Left renal pelvis (tissue), 4 donors: ENCODE measurements around the gene ADCY2. TPM values are rescaled to one million over a fixed set of nuclear protein-coding genes. Genes with fewer than 3 reads are reported as not detected.

Source experiments
- DNase-seq, 4 donors: peaks; one replicate each; pipeline ENCODE4 v3.0.0-alpha.2; 2013; ENCODE audit warnings: low read depth in 4 of 4, low spot score in 3 of 4
- polyA plus RNA-seq, 4 donors: library from polyadenylated mRNA; unstranded; fragments of 120-200 nt; gene quantifications; one replicate each; pipeline ENCODE4 v1.2.1, GENCODE V29; 2013; ENCODE audit not compliant: insufficient read length in 4 of 4

Gene ADCY2
- polyA plus RNA-seq, 4 donors = 4.4 to 7.7 (median 6.4) TPM

DNA sequence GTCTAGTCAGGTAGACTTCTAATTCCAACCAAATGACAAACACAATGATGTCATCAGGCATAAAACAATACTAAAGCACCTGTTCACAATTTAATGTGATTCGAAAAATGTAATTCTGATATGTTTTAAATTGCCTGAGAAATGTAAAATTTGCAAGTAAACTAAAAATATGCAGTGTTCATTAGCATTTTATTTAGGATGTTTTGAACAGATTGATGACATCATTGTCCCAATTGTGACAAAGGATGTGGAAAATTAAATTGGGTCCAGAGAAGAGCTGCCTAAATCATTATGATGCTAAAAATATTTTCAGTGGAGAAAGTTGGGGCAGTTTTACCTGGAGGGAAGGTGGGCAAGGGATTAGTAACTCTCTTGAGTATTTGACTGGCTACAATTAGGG is 368.5 kb downstream of the ADCY2 start:
- no peak for DNase-seq

DNA sequence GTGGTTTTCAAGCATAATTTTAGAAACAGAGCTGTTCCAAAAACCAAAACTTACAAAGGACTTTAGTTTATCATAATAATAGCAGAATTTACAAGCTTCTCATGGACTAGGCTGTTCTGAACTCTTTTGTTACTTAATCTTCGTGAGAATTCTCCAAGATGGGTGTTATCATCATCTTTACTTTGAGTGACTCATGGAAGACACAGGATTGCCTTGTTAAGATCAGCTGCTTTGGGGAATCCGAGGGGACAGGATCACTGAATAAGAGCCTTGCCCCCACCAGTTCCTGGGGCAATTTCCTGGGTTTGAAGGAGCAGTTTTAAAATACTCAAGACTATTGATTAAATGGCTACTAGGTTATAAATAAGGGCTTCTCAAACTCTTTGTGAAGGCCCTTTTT is 374.5 kb downstream of the ADCY2 start:
- DNase-seq = no peak

DNA sequence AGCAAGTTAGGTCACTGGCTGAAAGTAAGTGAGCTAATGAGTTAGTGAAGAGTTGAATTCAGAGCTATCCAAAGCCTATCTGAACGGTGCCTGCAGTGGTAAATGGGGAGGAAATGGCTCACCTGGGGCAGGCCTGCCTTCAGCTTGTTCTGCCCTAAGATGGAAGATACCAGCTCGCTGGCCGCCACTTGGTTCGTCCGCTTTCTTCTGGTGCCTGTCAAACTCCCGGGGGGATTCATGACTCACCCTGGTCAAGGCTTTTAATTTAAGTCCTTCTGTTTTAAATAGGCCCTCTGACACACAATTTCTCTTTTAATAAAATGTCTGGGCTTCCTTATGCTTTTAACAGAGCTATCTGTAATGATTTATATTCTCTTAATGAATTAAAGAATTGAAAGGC is 376.2 kb downstream of the ADCY2 start:
- no peak for DNase-seq

DNA sequence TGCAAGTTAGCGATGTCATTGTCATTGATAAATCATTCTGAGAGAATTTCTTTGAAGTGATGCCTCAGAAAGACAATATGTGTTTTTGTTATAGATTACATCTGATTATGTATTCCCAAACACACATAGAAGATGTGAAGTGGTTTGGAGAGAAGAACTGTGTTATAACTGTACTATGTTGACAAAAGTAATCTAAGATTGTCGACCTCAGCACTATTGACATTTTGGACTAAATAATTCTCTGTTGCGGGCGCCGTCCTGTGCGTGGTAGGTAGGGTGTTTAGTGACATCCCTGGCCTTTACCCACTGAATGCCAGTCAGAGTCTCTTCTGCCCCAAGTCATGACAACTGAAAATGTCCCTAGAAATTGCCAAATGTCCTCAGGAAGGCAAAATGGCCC is 377.2 kb downstream of the ADCY2 start:
- DNase-seq = no peak

DNA sequence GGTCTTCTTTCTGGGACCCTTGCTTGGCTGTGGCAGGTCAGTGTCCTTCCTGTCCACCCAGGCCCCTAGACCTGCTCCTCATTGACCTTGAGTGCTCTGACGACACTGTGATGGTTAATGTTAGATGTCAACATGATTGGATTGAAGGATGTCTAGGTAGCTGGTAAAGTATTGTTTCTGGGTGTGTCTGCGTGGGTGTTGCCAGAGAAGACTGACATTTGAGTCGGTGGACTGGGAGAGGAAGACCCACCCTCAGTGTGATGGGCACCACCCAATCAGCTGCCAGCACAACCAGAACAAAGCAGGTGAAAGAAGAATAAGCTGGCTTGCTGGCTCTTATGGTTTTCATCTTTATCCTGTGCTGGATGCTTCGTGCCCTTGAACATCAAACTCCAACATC is 380.5 kb downstream of the ADCY2 start:
- DNase-seq = no peak

DNA sequence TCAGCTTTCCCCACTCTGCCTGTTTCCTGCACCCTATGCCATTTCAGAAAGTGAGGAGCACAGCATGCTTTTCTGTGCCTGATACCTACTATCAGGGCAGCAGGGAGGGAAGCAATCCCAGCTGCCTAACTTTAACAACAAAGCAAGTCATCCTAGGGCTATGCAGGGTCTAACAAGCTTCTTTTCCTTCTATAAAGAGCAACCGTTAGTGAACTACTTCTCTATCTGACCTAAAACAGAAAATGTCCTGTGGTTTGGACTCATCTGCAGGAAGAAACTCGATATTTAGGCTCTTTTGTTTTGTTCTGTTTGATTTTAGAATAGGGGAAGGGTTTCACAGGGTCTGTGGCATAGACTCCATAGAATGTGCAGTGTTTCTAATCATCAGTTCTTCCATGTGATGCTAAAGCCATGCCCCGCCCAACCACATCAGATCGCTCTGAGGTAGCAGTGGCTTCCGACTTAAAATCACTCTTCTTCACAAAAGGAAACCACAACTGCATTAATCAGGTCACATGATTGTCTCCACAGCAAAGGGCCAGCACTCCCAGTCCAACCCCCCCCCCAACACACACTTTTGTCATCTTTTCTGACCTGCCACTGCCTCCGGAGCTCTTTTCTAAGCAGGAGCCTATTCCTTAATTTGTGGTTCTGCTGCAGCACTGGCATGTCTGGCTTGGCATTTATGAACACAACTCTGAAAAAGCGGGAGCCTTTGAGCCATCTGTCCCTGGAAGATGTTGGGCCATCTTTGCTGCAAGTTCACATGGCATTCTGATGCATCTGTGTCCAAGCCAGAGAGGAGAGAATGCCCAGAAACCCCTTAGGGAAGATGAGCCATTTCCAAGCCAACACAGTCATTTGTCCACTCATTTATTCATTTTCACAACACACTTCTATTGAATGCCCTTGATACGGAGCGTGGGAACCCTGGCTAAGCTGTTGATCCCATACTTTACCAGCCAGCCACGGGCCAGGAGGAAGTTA is 383.4 kb downstream of the ADCY2 start:
- no peak for DNase-seq

DNA sequence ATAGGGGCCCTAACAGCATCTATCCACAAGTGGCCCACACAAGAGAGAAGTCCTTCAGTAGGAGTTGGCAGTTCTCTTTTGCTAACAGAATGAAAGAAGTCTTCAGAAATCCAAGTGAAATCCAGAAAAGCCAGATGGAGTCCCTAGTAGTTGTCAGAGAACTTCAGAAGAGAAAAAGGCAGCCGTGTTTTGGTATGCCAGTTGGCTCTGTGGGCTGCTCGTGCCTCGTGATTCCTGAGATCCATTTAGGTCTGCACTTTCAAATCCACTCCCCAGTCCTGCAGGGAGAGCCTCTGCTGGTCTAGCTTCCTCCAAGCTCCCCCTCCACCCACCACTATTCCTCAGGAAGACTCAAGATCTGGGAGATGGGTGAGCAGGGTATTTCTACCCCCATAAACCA is 386.0 kb downstream of the ADCY2 start:
- no peak for DNase-seq

DNA sequence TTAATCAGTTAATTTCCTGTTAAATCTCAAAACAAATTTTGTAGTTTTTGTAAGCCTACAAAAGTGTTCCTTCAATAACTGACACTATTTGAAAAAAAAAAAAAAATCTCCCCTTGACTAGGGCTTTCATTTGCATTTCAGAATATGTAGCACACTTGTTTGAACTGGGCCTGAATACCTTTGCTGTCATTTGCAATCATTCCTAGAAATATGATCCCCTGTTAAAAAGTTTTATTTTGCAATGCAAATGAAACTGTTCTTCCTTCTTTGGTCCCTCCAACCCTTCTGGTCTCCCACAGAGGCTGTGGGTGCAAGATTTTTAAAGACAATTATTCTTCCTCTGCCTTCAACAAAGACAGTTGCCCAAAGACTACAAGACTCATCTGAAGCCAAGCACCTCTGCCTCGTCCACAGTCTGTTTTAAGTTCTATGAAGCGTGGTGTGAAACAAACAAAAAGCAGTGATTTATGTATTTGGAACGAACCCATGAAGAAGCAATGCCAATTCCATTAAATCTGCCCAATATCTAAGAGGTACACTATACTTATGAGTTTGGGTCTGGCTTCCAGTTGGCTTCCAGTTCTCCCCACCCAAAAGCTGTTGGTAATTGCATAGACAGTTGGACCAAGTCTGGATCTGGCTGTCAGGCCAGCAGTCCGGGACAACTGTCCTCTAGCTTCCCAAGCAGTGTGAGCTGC is 388.9 kb downstream of the ADCY2 start:
- no peak for DNase-seq

DNA sequence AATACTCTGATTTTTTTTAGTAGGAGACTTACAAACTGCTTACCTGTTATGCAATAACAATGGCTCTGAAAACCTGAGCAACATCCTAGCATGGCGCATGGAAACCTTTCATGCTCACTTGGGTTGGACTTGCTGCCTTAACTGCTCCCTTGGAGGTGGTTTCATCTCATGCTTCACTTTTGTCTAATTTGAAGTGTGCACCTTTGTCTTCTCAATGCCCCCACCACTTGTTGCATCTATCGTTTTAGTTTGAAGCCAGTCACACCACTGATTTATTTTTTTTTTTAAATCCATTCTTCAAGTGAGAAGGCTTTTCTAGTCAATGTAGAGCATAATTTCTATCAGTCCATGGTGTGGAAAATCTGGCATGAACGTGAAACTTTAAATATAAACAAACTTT is 391.8 kb downstream of the ADCY2 start:
- no peak for DNase-seq

DNA sequence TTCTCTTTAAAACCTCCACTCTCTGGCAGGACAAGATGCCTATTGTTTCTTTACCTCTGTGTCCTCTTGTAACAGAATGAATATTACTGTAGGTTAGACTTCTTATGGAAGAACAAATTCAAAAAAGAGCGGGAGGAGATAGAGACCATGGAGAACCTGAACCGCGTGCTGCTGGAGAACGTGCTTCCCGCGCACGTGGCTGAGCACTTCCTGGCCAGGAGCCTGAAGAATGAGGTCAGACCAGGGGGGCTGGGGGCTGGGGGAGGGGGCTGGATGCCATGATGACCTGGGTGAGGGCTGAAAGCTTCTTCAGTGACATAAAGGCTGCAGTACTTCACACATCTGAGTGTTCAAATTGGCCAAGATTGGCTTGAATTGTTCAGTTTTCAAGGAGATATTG is 393.6 kb downstream of the ADCY2 start:
- DNase-seq = no peak

DNA sequence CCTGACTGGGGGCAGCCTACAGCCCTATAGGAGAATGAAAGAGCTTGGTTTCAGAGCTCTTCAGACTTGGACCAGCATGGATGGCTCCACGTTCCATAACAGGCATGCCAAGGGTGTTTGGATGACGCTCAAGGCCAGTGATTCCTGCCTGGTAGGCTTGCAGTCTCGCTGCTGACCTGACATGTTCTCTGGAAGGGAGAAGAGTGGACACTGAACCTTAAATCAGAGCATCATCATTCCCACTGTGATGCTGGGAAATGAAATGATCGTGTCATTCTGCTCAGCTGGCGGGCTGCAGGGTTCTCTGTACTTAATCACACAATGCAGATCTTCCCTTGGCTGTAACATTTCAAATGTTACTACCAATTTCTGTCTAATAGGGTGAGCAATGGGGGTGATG is 398.0 kb downstream of the ADCY2 start:
- no peak for DNase-seq

DNA sequence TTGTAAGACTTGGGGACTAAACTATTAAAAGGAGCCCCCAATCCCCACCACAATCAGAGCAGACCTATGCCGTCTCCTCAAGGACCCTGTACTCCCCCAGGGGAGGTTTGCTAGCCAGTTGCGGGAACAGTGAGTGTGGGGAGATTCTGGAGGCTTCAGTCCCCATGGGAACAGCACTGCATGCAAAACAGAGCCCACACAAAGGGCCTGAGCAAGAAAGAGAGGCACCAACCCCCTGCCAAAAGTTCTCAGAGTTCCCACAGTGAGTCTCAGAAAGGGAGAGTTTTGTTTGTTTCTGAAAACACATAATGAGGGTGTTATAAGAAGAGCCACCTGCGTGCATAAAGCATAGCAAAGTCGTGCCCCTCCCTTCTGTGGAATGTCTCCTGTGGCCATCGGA is 398.4 kb downstream of the ADCY2 start:
- no peak for DNase-seq

DNA sequence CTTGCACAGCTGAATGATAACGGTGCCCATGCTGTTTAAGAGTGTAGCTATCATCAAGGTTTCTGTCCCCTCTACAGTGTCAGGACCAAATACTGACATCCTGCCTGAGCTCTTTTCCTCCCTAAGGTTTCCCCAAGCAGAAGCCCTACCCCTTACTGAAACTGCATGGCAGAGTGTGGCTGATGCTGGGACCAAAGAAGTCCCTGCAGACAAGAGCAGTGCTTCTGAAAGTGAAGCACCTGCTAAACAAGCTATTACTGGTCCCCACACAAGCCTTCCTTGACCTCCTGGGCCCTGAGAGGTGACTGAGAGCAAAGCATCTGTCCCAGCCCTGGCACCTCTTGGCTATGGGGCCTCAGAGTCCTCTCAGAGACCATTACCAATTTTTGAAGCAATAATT is 398.9 kb downstream of the ADCY2 start:
- no peak for DNase-seq

DNA sequence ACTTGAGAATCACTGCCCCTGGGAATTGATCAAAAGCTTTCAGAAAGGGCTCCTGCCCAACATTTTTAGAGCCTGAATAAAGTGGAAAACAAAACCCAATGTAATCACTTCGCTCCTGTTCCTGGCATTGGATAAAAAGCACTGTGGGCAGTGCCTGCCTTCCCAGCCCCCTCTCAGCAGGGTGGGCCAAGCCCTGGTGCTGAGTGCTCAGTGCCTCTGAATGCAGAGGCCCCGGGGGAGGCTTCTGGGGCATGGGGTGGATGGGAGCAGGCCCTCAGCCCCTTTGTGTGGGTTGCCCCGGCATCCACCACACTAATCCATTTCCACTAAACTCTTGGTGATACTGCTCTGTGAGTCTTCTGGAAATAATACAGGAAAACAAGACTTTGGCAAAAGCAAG is 399.4 kb downstream of the ADCY2 start:
- no peak for DNase-seq

DNA sequence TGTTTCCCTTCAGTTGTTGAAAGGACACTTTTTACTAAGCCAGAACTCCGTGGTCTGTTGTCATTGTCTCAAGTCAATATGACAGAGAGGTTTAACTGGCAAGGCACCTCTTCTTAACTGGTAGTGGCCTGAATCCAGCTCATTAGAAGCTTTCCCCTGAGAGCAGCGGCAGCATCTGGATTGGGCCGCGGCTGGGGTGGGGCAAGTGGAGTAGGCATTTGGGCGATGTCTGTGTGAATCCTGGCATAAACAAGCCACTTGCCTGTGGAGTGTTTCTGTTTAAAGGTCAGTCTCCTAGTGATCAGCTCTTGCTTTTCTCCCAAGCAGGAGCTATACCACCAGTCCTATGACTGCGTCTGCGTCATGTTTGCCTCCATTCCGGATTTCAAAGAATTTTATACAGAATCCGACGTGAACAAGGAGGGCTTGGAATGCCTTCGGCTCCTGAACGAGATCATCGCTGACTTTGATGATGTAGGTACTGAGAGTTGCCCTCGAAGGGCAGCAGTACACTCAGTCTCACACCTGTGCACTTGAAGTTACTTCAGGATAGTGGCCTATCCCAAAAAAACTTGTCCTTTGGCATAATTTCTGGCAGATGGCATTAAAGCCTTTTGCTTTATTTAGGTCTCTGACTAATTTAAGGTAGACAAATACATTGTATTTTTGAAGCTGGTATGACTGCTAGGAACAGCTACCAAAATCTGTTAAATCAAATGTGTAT is 406.1 kb downstream of the ADCY2 start:
- DNase-seq = no peak

DNA sequence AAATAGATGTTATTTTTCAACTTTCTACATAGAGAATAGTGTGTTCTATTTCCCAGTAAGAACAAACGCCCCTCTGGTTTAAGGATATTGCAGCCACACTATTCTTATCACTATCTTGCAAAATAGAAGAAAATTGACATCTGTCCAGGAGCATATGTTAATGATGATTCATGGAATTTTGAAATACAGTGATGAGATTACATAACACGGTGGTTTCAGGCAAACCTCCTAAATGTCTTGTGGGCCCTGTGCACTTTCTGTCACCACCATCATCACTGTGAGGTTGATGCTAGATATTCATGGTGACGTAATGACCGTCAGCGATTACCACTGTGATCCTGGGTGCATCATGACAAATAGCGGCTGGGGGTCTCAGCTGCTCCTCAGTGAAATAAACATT is 406.9 kb downstream of the ADCY2 start:
- no peak for DNase-seq

DNA sequence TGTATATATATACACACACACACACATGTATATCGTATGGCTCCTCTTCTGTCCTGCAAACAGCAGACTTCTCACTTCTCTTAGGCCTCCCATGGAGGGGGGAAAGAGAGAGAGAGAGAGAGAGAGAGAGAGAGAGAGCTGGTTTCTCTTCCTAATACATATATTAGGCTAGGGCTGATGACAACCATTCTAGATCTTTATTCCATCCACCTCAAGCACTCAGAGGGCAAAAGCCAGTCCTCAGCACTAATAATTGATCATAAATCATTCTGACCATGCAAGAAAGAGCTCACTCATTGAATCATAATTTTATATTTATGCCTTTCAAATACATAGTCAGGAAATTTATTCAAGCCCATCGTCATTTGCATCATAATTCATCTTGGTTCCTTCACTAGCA is 408.0 kb downstream of the ADCY2 start:
- DNase-seq = no peak

DNA sequence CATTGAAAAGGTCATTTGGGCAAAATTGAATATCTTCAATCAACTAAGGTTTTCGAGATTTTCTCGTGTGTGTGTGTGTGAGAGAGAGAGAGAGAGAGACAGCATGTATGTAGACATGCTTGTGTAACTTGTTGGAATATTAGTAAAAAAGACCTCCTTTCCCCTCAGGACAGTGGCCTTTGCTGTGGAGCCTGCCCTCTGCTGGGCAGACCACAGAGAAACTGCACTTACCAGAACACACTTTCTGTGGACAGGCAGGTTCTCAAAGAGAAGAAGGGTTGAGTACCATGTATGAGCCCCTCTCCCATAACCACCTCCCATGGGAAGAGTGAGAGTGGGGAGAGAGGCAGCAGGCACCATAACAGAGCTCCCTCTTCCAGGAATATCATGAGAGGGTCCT is 409.4 kb downstream of the ADCY2 start:
- DNase-seq = no peak

DNA sequence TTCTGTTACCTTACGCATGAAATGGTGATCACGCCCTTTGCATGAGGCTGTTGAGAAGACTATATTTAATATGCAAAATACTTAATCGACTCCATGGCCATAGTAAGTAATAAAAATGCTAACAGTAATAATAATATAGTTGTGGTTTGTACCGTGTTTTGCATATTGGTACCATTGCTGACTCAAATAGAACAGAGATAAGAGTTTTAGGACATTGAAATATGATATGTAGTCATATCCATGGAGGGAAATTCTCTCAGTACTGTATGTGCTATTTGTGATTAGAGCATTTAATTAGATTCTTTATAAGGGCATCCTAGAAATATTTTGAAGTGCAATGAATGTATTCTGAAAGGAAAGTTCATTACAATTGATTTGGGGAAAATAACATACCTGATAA is 413.1 kb downstream of the ADCY2 start:
- no peak for DNase-seq

DNA sequence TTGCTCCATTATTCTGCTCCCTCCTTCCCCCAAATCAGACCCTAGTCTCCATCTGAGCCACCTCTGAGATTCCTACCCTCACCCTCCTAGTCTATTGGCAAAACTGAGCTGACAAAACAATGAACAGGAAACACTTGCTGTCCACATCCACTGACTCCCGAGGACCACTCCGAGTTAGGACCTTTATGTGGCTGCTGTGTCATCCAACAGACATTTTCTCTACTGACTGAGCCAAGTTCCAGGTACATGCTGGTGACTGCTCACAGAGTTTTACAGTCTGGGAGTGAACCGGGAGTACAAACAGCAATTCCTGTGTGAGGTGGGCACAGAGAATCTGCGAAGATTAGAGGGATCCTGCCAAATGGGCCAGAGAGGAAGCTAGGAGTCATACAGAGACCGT is 415.8 kb downstream of the ADCY2 start:
- DNase-seq = no peak

DNA sequence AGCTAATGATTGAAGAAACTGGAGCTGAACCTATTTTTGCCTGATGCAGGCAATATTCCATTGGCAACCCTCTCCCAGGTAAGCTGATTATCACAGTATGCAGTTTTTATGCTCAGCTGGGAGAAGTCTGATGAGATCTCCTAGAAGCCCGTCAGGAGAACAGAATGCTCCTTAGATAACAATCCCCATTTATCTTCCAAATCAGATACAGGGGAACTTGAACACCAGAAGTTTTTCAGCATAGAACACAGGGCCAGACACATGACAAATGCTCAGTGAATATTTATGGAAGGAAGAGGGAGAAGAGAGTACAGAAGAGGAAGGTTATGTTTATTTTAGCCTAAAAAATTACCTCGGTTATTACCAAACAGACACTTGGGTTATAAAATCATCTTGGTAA is 417.1 kb downstream of the ADCY2 start:
- no peak for DNase-seq
